ENCODE results near the gene SEMA6B.

Gene SEMA6B

DNA sequence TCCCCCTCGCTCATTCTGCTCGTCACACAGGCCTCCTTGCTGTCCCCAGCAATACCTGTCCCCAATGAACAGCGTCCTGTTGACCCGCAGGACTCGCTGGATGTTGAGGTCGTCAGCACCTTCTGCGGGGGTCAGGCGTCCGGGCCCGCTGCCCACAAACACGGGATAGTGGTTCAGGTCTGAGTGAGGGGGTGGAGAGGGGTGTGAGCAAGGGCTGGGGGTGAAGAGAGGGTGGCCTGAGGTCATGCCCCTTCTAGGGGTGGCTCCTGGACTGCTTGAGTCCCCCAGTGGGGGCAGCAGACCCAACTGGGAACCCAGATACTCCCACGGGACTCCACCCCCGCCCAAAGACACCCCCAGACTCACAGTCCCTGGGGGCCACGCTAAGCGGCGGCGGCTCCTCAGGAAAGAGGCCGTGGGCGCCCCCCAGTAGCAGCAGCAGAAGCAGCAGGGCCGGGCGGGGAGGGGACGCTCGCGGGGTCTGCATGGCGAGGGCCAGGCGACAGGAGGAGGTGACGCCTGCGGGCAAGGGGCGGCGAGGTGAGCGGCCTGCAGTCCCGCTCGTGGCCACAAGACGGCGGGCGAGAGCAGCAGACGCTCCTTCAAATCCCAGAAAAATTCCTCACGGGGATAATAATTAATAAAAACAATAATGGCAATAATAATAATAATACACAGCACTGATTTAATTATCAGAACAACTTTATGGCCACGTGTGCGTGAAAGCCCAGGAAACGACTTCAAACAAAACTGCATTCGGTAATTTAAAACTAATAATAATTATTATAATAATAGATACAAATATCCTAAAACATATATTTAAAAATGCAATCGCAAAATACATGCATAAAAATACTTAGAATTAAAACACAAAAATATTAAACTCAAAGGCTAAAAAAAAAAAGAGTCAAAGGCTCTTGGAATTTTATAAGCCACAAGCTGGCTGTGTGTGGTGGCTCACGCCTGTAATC lies 1.2 kb downstream of the SEMA6B start:
- TF ChIP-seq TAF1 (IDR thresholded peaks at IDR 0.05; ENCODE audit: borderline replicate concordance, insufficient read depth, low read length) (no peak), FOXP2 (optimal IDR thresholded peaks at IDR 0.05; ENCODE audit: borderline replicate concordance, extremely low read depth, extremely low read length, insufficient read depth) (no peak), POLR2AphosphoS5 (IDR thresholded peaks at IDR 0.05; ENCODE audit: low read depth, low read length) (no peak), REST (IDR thresholded peaks at IDR 0.05; ENCODE audit: insufficient read depth in 1 of 2, low read depth in 2 of 2, low read length in 2 of 2) (no peak), SIN3A (IDR thresholded peaks at IDR 0.05; ENCODE audit: borderline replicate concordance, insufficient read depth, low read length) (no peak)

DNA sequence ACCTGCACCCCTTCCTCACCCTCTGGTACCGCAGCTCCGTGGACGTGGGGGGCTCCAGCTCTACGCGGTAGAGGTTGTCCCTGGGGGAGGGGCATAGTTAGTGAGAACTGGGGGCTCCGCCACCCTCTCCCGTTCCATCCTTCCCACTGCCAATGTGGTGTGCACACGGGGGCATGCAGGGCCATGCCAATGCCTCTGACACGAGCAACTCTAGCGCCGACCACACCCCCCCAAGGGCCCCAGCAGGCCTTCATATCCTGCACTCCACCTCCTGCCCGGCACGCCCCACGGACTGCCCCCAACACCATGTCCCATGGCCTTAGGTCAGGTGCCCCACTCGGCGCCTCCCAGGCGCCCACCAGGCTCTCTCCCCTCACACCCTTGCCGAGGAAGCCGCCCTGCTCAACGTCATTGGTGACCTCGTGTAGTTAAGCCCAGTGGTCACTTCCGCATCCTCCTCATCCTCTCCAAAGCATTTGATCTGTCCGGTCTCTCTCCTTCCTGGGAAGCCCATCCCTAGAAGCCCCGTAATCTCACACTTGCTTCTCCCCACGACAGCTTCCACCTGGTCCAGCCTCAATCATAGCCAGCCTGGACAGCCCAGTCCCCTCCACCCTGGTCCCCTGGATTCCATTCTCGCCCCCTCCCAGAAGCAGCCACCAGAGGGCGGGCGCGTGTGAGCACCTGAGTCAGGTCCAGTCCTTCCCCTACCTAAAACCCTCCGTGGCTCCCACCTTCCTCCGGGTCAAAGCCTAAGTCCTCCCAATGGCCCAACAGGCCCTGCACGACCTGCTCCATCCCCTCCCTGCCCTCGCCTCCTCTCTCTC lies 2.1 kb downstream of the SEMA6B start:
- no peak for TF ChIP-seq POLR2AphosphoS5 (IDR thresholded peaks at IDR 0.05; ENCODE audit: low read depth, low read length)
- no peak for TF ChIP-seq SIN3A (IDR thresholded peaks at IDR 0.05; ENCODE audit: borderline replicate concordance, insufficient read depth, low read length)
- no peak for TF ChIP-seq FOXP2 (optimal IDR thresholded peaks at IDR 0.05; ENCODE audit: borderline replicate concordance, extremely low read depth, extremely low read length, insufficient read depth)
- no peak for TF ChIP-seq TAF1 (IDR thresholded peaks at IDR 0.05; ENCODE audit: borderline replicate concordance, insufficient read depth, low read length)

DNA sequence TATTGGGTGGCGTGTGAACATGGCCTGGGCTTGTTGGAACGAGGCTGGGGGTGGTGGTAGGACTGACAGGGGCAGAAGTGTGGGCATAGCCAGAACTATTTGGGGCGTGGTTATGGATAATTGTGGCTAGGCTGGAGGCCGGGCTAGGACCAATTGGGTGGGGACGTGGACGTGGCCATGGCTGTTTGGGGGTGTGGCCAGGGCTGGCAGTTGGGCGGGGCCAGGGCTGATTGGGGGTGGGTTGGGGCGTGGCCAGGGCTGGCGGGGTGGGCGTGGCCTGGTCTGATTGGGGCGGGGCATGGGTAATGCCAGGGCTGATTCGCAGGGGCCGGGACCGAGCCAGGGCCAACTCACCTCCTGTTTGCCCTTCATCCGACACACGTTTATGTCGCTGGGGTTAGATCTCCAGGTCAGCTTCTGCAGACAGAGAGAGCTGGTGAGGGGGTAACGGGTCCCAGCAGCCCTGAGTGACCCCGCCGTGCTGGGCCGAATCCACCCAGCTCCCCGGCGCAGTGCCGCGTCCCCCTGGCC lies 2.8 kb downstream of the SEMA6B start:
- no peak for TF ChIP-seq FOXP2 (optimal IDR thresholded peaks at IDR 0.05; ENCODE audit: borderline replicate concordance, extremely low read depth, extremely low read length, insufficient read depth)

DNA sequence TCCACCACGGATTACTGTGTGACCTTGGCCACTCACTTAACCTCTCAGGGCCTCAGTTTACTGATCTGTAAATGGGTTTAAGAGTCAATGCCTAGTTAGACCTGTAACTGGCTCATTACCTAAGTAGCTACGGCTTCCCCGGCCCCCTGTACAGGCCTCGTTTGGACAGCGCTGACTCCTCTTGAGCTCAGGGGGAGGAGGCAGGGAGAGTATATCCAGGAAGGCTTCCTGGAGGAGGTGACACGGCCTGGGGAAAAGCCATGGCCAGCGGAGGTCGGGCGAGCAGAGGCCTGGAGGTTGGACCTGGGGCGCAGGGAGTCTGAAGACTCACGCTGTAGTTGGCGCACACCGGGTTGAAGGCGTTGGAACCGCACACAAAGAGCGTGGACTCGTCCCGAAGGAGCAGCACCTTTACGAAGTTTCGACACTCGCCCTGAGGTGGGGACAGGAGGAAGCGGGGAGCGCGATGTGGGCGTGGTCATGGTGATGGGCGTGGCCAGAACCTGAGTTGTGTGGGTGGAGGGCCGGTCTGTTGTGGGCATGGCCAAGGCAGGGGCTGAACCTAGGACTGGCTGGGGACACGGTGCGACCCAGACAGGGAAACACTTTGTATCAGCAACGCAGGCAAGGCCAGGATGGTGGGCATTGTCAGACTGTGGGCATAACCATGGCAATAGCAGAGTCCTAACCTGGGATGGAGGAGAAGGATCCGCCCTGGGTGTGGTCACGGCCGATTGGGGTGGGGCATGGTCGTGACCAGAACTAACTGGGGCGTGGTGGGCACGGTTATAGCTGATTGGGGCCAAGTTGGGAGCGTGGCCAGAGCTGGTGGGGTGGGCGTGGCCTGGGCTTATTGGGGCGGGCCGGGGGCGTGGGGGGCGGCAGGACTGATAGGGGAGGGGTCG lies 3.6 kb downstream of the SEMA6B start:
- no peak for TF ChIP-seq TAF1 (IDR thresholded peaks at IDR 0.05; ENCODE audit: borderline replicate concordance, insufficient read depth, low read length)
- no peak for TF ChIP-seq REST (IDR thresholded peaks at IDR 0.05; ENCODE audit: insufficient read depth in 1 of 2, low read depth in 2 of 2, low read length in 2 of 2)
- TF ChIP-seq FOXP2 (optimal IDR thresholded peaks at IDR 0.05; ENCODE audit: borderline replicate concordance, extremely low read depth, extremely low read length, insufficient read depth) = no peak
- TF ChIP-seq POLR2AphosphoS5 (IDR thresholded peaks at IDR 0.05; ENCODE audit: low read depth, low read length) = no peak
- no peak for TF ChIP-seq SIN3A (IDR thresholded peaks at IDR 0.05; ENCODE audit: borderline replicate concordance, insufficient read depth, low read length)

DNA sequence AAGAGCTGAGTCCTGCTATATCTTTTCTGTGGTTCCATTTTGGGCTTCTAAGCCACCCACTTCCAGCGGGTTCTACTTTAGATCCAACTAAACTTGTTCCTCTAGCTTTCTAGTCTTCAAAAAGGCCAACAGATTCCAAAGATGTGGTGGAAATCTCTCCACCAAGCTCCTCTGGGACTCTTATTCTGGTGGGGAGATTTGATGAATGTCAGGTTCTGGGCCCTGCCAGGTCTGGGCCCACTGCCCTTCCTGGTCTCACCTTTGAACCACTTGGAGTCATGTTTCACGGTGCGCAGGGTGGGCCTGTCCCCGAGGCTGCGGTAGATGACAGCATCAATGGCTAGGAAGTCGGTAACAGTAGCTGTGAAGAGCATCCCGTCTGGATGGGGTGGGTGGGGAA lies 4.8 kb downstream of the SEMA6B start:
- TF ChIP-seq TAF1 (IDR thresholded peaks at IDR 0.05; ENCODE audit: borderline replicate concordance, insufficient read depth, low read length) (no peak), FOXP2 (optimal IDR thresholded peaks at IDR 0.05; ENCODE audit: borderline replicate concordance, extremely low read depth, extremely low read length, insufficient read depth) (no peak), SIN3A (IDR thresholded peaks at IDR 0.05; ENCODE audit: borderline replicate concordance, insufficient read depth, low read length) (no peak), REST (IDR thresholded peaks at IDR 0.05; ENCODE audit: insufficient read depth in 1 of 2, low read depth in 2 of 2, low read length in 2 of 2) (no peak), POLR2AphosphoS5 (IDR thresholded peaks at IDR 0.05; ENCODE audit: low read depth, low read length) (no peak)
